Hepatocyte (in vitro differentiated cells): ENCODE results near the gene ASPM.

Experiments
- EZH2 ChIP-seq: fragments of 200-600 bp; sonication (generic); IDR thresholded peaks from 2 replicates; pipeline ENCODE4 v1.6.1; 2016; ENCODE audit warnings: antibody characterized with exemption, mild to moderate bottlenecking, borderline replicate concordance
- EZH2phosphoT487 ChIP-seq: fragments of 200-600 bp; sonication (generic); IDR thresholded peaks from one replicate; pipeline ENCODE4 v1.6.1; 2018; ENCODE audit warnings: antibody characterized with exemption, mild to moderate bottlenecking, low read depth, moderate library complexity; ENCODE audit not compliant: unreplicated experiment, severe bottlenecking
- TF ChIP-seq, protein P1 (sequence below): fragments of 200-600 bp; sonication (generic); IDR thresholded peaks from 2 replicates; pipeline ENCODE4 v1.5.1; 2016; ENCODE audit warnings: antibody characterized with exemption, mild to moderate bottlenecking; ENCODE audit not compliant: poor library complexity

GRCh38 chr1:197181982-197182381, 35.5 kb upstream of the ASPM start:
- TF ChIP-seq, protein P1, sequence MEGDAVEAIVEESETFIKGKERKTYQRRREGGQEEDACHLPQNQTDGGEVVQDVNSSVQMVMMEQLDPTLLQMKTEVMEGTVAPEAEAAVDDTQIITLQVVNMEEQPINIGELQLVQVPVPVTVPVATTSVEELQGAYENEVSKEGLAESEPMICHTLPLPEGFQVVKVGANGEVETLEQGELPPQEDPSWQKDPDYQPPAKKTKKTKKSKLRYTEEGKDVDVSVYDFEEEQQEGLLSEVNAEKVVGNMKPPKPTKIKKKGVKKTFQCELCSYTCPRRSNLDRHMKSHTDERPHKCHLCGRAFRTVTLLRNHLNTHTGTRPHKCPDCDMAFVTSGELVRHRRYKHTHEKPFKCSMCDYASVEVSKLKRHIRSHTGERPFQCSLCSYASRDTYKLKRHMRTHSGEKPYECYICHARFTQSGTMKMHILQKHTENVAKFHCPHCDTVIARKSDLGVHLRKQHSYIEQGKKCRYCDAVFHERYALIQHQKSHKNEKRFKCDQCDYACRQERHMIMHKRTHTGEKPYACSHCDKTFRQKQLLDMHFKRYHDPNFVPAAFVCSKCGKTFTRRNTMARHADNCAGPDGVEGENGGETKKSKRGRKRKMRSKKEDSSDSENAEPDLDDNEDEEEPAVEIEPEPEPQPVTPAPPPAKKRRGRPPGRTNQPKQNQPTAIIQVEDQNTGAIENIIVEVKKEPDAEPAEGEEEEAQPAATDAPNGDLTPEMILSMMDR, result no peak
- no peak for TF ChIP-seq EZH2
- no peak for TF ChIP-seq EZH2phosphoT487
